ENCODE measurements around the gene TRAIP.
"Not testable (repeated sequence)": the region's sequence is repeated elsewhere in the genome, so short reads cannot be mapped to it uniquely, and the experiment has no call there.

GRCh38 chr3:49780975-49781365, 75.4 kb downstream of the TRAIP start:
- TF ChIP-seq CTCF (conservative IDR thresholded peaks at IDR 0.05; ENCODE audit: low read depth, low read length); EZH2 (IDR thresholded peaks at IDR 0.05; ENCODE audit: borderline replicate concordance, low read depth, low read length, poor library complexity, severe bottlenecking): not testable (repeated sequence)

Measured in A673 (cell line).